ENCODE measurements around the gene CYTIP. TPM values are rescaled to one million over a fixed set of nuclear protein-coding genes. Genes with fewer than 3 reads are reported as not detected.

CYTIP gene
- total RNA-seq, 1 experiment from 2014 or later: 5.9 TPM

DNA sequence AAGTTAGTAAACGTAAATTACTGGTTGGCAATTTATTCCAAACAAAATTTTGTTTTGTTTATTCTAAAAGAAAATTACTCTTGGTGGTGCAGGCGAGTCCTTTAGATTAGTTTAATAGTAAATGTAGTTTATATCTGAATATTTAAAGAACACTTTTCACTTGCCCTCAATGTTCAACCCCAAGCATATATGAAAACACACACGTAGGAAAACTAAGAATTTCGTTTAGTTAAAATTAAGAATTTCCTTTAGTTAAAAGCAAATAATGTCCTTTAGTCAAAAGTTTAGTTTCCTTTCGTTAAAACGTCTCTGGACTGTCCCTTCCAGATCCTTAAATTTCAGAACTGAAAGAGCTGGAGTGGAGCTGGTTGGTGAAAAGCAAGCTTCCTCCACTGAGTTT is 19.1 kb upstream of the CYTIP start:
- DNase-seq (ENCODE audit: low read depth): no peak

- DNase-seq (ENCODE audit: low read depth): no peak
These were observed 17.0 kb upstream of the CYTIP start for GRCh38 chr2:157460897-157461296.

GRCh38 chr2:157460384-157460837 is 16.5 kb upstream of the CYTIP start:
- DNase-seq (ENCODE audit: low read depth): no peak

DNA sequence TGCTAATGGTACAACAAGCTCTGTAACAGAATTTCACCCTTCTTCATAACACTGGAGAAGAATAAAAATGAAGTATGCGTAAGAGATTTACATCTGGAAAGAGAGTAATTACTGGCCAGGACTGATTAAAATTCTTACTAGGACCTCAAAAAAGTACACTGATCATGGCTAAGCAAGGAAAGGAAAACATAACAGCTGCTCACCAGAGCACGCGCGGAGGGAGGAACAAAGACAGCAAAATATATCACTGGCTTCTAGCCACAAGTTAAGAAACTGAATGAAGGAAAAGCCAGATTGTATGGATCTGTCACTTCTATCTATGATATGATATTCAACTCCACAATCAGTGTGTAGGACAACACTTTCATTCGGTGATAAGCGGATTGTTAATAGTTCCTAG is 15.6 kb upstream of the CYTIP start:
- DNase-seq (ENCODE audit: low read depth): no peak

- no peak for DNase-seq (ENCODE audit: low read depth)
These were observed 3.9 kb upstream of the CYTIP start for GRCh38 chr2:157447741-157448140.

DNA sequence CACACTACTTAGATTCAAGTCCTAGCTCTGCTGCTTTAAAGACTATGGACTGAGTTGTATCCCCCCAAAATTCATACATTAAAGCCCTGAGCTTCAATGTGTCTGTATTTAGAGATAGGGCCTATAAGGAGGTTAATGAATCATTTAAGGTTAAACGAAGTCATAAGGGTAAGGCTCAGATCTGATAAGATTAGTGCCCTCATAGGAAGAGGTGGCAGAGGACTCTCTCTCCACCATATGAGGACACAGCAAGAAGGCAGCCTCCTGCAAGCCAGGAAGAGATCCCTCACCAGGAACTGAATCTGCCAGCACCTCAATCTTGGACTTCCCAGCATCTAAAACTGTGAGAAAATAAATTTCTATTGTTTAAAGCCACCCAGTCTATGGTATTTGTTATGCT is 3.1 kb upstream of the CYTIP start:
- no peak for DNase-seq (ENCODE audit: low read depth)

DNA sequence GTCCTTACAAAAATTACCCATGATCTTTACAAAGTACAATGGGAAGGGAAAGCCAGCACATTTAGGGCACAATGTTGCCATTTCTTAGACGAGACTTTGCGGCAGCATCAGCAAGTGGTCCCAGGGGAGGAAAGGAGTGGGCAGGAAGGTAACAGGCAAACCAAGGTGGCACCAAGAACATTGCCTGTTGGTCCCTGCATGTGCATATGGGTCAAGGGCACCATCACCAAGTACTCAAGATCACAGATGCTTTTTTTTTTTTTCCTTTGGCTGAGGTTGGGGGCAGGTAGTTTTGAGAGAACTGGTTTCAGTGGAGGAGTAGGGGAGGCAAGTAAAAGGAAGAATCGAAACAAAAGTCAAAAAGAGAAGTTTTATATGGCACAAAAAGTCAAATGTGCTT is 752 bp upstream of the CYTIP start:
- no peak for DNase-seq (ENCODE audit: low read depth)

- no peak for DNase-seq (ENCODE audit: low read depth)
These were observed 799 bp downstream of the CYTIP start for GRCh38 chr2:157443090-157443489.

DNA sequence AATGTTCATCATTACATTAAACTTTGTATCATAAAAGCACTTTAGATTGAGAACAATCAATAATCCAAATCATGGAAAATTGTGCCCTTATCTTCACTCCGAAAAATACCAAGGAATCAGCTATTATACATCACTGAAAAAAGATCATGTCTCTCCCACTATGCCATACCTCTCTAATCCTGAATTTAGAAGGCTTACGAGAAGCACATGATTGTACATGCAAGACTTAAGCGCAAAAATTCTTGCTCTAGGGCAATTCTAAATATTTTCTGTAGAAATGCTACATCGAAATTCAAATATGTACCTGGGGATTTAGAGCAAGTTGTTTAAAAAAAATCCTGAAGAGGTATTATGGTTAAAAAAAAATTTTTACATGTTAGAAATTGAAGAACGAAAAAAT is 1.3 kb downstream of the CYTIP start:
- no peak for DNase-seq (ENCODE audit: low read depth)

- no peak for DNase-seq (ENCODE audit: low read depth)
These were observed 1.7 kb downstream of the CYTIP start for GRCh38 chr2:157442191-157442590.

GRCh38 chr2:157441072-157441454 is 2.8 kb downstream of the CYTIP start:
- no peak for DNase-seq (ENCODE audit: low read depth)

DNA sequence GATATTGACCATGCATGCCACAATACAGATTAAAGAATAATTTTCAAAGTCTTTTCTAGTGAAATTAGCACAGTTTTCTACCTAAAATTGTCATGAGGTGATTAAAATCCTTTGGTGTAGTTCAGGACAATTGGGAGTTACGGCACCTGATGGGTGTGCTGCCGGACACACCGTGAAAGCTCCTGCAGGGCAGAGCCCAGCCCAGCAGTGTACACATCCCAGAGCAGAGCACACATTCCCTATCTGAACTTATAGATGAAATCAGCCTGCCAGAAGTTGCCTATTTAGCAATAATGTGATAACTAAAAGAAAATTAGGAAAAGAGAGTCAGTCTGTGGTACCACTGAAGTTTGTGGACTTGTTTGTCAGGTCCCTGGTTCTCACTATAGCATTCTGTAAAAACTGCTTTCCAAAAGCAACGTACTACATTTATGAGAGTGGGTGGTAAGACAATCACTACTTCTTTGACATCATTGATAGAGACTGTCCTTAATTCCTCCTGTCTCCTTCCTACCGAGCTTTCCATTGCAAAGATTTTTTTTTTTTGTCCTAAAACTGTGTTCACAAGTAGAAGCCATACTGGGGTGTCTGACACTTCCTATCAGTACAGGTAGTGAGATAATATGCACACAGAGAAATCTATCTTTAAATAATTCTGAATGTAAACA is 3.4 kb downstream of the CYTIP start:
- no peak for DNase-seq (ENCODE audit: low read depth)

- DNase-seq (ENCODE audit: low read depth): no peak
These were observed 4.1 kb downstream of the CYTIP start for GRCh38 chr2:157439824-157440186.

GRCh38 chr2:157438863-157439823 is 4.7 kb downstream of the CYTIP start:
- no peak for DNase-seq (ENCODE audit: low read depth)

DNA sequence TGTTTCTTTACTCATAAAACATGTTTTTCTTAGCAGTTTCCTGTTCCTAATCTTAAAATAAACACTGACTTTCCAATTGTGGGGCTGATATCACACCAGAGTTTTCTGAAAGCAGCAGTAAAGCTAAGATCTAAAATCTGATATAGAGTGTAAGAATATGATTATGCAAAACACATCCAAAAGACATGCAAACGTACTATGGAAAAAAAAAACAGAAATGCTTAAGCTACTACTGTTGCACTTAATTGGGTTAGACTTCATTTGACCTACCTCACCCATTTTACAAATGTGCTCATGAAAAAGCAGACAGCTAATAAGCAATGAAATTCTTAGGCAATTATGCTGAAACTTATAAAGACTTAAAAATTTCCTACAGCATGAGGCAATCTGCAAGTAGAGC is 10.5 kb downstream of the CYTIP start:
- DNase-seq (ENCODE audit: low read depth): no peak

DNA sequence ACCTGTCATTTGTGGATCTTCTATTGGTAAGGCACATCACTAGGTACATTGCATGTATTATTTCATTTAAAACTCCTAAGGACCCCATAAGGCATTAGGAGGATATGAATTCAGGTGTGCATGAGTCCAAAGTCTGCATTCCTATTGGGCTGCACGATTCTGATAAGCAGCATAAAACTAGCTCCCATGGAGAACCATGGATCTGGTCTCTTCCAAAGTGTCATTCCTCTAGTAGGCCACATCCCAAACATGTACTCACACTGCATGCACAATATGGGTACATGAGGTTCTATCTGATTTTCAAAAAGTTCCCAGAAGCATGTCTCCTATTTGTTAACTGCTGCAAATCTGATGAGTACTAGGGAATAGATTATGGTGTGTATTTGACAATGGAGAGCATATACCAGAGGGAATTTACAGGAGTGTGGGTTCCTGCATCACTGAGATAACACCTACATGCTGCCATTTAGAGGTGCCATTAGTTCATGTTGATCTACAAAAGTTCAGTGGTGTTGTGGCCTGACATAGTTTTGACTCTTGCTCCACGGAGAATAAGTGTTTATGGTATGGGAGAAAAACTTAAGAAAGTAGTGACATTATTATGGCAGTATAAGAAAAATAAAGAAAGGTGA is 11.3 kb downstream of the CYTIP start:
- DNase-seq (ENCODE audit: low read depth): no peak

- no peak for DNase-seq (ENCODE audit: low read depth)
These were observed 12.7 kb downstream of the CYTIP start for GRCh38 chr2:157431176-157431575.

- DNase-seq (ENCODE audit: low read depth): no peak
These were observed 15.3 kb downstream of the CYTIP start for GRCh38 chr2:157428500-157429175.

GRCh38 chr2:157427922-157428303 is 16.0 kb downstream of the CYTIP start:
- DNase-seq (ENCODE audit: low read depth): no peak

GRCh38 chr2:157427003-157427921 is 16.6 kb downstream of the CYTIP start:
- no peak for DNase-seq (ENCODE audit: low read depth)

DNA sequence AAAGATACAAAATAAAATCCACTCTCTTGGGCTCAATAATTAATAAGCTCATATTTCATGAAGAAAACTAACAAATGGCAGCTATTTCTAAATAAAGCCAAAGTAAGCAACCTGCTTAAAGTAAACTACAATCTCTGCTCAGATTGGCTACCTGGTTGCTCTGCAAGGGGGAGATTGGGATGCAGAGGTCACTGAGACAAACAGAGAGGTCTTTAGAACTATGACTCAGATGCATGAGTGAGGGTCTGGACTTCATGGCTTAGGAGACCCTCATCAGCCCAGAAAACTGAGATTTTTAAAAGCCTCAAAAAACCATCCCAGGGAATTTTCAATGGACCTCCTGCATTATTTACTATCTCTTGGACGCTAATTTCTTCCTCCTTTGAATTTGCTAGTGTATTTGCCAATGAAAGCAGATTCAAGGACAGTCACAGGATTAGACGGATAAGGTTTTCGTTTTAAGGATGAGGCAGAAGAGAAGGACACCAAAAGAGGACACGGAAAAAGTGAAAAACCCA is 17.4 kb downstream of the CYTIP start:
- no peak for DNase-seq (ENCODE audit: low read depth)
